Calu3 (cell line): ENCODE measurements around the gene OR6C4. TPM values are rescaled to one million over a fixed set of nuclear protein-coding genes. Genes with fewer than 3 reads are reported as not detected.
"Not testable (repeated sequence)": the region's sequence is repeated elsewhere in the genome, so short reads cannot be mapped to it uniquely, and the experiment has no call there.

ENCODE experiments used
- BruUV-seq: library from RNA; stranded (reverse); fragments of 400-500 nt; replicated peaks from 2 replicates; lab custom pipeline; 2021; lab: Mats Ljungman, UMichigan
- CTCF ChIA-PET: fragments of 300-600 bp; sonication (Branson Sonifier 250); formaldehyde crosslinking; loops from one replicate; lab custom pipeline; 2022; ENCODE audit warnings: antibody characterized with exemption; lab: Charles Lee
- DNase-seq: peaks from one replicate; pipeline ENCODE4 v3.0.0; 2022
- H3K27ac Mint-ChIP-seq: one replicate; pipeline ENCODE4 v1.8.0; 2022; ENCODE audit warnings: mixed read lengths; ENCODE audit not compliant: unreplicated experiment
- H3K27me3 Mint-ChIP-seq: one replicate; pipeline ENCODE4 v1.8.0; 2022; ENCODE audit warnings: mixed read lengths; ENCODE audit not compliant: unreplicated experiment
- H3K36me3 Mint-ChIP-seq: one replicate; pipeline ENCODE4 v1.8.0; 2022; ENCODE audit warnings: mild to moderate bottlenecking, moderate library complexity, mixed read lengths; ENCODE audit not compliant: insufficient read depth, unreplicated experiment
- H3K4me1 Mint-ChIP-seq: one replicate; pipeline ENCODE4 v1.8.0; 2022; ENCODE audit warnings: mild to moderate bottlenecking, low read depth, mixed read lengths; ENCODE audit not compliant: unreplicated experiment
- H3K4me3 Mint-ChIP-seq: one replicate; pipeline ENCODE4 v1.8.0; 2022; ENCODE audit warnings: mild to moderate bottlenecking, low read depth, moderate library complexity, mixed read lengths; ENCODE audit not compliant: unreplicated experiment
- H3K9me3 Mint-ChIP-seq: one replicate; pipeline ENCODE4 v1.8.0; 2022; ENCODE audit warnings: low read depth, mixed read lengths; ENCODE audit not compliant: unreplicated experiment
- intact Hi-C: fragments of 100-400 bp; cut with micrococcal nuclease; formaldehyde crosslinking; loops from one replicate; pipeline ENCODE4 v1.10.0; 2022; ENCODE audit not compliant: unreplicated experiment
- total RNA-seq: library from RNA; stranded (reverse); gene quantifications from 2 replicates; pipeline ENCODE4 v1.2.3, GENCODE V29; 2022
- TF ChIP-seq, protein P1 (sequence below): fragments of 200-600 bp; IDR thresholded peaks from one replicate; pipeline ENCODE4 v1.8.0; 2022; ENCODE audit warnings: antibody characterized with exemption; ENCODE audit not compliant: unreplicated experiment

OR6C4 gene
- total RNA-seq, 1 experiment from 2014 or later = not detected

DNA sequence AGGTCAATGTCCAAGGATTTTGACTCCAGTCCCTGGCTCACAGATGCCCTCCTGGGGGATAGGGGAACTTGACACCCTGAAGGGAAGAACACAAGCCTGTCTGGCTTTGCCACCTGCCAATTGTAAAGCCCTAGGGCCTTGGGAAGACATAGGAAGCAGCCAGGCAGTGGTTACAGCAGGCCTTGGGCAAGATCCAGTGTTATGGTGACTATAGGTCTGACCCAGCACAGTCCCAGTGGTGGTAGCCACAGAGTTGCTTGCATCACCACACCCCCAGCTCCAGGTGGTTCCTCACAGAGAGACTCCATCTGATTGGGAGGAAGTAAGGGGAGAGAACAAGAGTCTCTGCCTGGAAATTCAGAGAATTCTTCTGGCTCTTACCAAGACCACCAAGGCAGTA lies 33.0 kb upstream of the OR6C4 start:
- H3K27me3 Mint-ChIP-seq = no peaks in the 10 kb centered on the region
- H3K36me3 Mint-ChIP-seq = no peaks in the 10 kb centered on the region
- intact Hi-C loops = loop anchor here (10.0 kb wide), 1 partner anchor 332 kb away; no protein-coding TSS in a partner anchor
- no peak overlapping the region for H3K4me3 Mint-ChIP-seq
- TF ChIP-seq, protein P1, sequence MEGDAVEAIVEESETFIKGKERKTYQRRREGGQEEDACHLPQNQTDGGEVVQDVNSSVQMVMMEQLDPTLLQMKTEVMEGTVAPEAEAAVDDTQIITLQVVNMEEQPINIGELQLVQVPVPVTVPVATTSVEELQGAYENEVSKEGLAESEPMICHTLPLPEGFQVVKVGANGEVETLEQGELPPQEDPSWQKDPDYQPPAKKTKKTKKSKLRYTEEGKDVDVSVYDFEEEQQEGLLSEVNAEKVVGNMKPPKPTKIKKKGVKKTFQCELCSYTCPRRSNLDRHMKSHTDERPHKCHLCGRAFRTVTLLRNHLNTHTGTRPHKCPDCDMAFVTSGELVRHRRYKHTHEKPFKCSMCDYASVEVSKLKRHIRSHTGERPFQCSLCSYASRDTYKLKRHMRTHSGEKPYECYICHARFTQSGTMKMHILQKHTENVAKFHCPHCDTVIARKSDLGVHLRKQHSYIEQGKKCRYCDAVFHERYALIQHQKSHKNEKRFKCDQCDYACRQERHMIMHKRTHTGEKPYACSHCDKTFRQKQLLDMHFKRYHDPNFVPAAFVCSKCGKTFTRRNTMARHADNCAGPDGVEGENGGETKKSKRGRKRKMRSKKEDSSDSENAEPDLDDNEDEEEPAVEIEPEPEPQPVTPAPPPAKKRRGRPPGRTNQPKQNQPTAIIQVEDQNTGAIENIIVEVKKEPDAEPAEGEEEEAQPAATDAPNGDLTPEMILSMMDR = no peak
- no TSS peak for BruUV-seq
- no peak for DNase-seq
- H3K9me3 Mint-ChIP-seq = peaks cover 3% of the 10 kb centered on the region
- H3K27ac Mint-ChIP-seq = no peak overlapping the region
- H3K4me1 Mint-ChIP-seq = no peaks in the 10 kb centered on the region
- CTCF ChIA-PET = no interaction called here

DNA sequence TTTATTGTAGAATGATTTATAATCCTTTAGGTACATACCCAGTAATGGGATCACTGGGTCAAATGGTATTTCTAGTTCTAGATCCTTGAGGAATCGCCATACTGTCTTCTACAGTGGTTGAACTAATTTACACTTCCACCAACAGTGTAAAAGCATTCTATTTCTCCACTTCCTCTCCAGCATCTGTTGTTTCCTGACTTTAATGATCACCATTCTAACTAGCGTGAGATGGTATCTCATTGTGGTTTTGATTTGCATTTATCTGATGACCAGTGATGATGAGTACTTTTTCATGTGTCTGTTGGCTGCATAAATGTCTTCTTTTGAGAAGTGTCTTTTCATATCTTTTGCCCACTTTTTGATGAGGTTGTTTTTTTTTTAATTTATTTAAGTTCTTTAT lies 1.2 kb upstream of the OR6C4 start:
- H3K4me1 Mint-ChIP-seq, DNase-seq, H3K36me3 Mint-ChIP-seq, intact Hi-C loops, CTCF ChIA-PET, H3K4me3 Mint-ChIP-seq, H3K27ac Mint-ChIP-seq, BruUV-seq, H3K9me3 Mint-ChIP-seq: not testable (repeated sequence)
- H3K27me3 Mint-ChIP-seq = peaks cover 25% of the 10 kb centered on the region

DNA sequence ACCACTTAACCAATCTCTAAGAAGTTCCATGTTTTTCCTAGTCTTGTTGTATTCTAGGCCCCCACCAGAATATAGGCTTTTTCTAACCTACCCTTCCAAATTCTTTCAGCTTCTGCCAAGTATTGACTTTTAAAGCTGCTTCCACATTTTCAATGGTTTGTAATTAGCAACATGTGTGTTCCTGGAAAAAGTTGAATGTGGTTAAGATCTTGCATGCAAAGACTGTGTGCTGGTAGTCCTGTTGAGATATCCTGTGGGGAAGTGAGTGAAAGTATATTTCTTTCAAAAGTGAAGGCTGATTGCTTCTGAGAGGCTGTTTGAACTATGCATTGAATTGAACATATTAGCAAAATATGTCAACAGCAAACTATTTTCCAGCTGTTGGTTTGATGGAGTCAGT lies 646 bp upstream of the OR6C4 start:
- no TSS peak for BruUV-seq
- TF ChIP-seq, protein P1 = no peak
- CTCF ChIA-PET = no interaction called here
- no peaks in the 10 kb centered on the region for H3K9me3 Mint-ChIP-seq
- H3K27me3 Mint-ChIP-seq = peaks cover 20% of the 10 kb centered on the region
- no peaks in the 10 kb centered on the region for H3K4me1 Mint-ChIP-seq
- H3K4me3 Mint-ChIP-seq = no peak overlapping the region
- H3K27ac Mint-ChIP-seq = no peak overlapping the region
- no peak for DNase-seq
- H3K36me3 Mint-ChIP-seq = no peaks in the 10 kb centered on the region
- intact Hi-C loops = no loop called here

DNA sequence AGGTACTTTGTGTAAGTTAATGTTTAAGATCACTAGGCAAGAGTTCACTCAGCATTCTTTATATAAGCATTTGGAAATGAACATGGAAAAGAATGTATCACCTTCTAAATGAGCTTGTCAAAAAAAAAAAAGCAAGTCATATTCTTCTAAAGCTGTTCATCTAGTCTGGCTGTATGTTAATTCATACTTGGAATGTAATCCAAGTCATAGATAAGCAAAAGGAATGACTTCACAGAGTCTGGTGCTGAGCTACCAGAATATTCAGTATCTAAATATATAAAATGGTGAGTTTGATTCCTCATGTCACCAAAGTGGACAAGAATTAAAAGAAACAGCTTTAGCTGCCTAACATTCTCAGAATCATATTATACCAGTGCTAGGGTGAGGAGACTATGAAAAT lies 4.9 kb downstream of the OR6C4 start:
- BruUV-seq = no TSS peak
- no peaks in the 10 kb centered on the region for H3K4me1 Mint-ChIP-seq

DNA sequence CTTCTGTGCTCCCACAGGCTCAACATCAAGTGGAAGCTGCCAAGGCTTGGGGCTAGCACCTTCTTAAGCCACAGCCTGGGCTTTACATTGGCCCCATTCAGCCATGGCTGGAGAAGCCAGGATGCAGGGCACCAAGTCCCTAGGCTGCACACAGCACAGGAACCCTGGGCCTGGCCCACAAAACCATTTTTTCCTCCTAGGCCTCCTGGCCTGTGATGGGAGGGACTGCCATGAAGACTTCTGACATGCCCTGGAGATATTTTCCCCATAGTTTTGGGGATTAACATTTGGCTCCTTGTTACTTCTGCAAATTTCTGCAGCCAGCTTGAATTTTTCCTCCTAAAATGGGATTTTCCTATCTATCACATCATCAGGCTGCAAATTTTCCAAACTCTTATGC lies 20.7 kb downstream of the OR6C4 start:
- CTCF ChIA-PET, DNase-seq, BruUV-seq, H3K27ac Mint-ChIP-seq, H3K27me3 Mint-ChIP-seq, H3K4me1 Mint-ChIP-seq, intact Hi-C loops, H3K4me3 Mint-ChIP-seq, H3K36me3 Mint-ChIP-seq: not testable (repeated sequence)
- H3K9me3 Mint-ChIP-seq = peaks cover 11% of the 10 kb centered on the region

More for the DNA sequence above, 4.9 kb downstream of the OR6C4 start:
- intact Hi-C loops = no loop called here
- Mint-ChIP-seq H3K4me3 (no peak overlapping the region), H3K9me3 (no peaks in the 10 kb centered on the region), H3K27me3 (no peaks in the 10 kb centered on the region), H3K27ac (no peak overlapping the region), H3K36me3 (no peaks in the 10 kb centered on the region)
- no peak for DNase-seq
- TF ChIP-seq, protein P1 = no peak
- CTCF ChIA-PET = interaction anchor here (0.6 kb wide), 1 partner anchor 837 kb away, joined by 3 read pairs; no protein-coding TSS in a partner anchor

DNA sequence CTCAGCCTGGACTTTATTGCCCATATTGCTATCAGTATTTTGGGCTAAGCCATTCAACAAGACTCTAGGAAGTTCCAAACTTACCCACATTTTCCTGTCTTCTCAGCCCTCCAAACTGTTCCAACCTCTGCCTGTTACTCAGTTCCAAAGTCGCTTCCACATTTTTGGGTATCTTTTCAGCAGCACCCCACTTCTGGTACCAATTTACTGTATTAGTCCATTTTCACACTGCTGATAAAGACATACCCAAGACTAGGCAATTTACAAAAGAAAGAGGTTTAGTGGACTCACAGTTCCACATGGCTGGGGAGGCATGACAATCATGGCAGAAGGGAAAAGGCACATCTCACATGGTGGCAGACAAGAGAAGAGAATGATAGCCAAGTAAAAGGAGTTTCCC lies 21.3 kb downstream of the OR6C4 start:
- DNase-seq, H3K4me3 Mint-ChIP-seq, intact Hi-C loops, CTCF ChIA-PET, H3K36me3 Mint-ChIP-seq, H3K27ac Mint-ChIP-seq, H3K27me3 Mint-ChIP-seq, BruUV-seq, H3K4me1 Mint-ChIP-seq: not testable (repeated sequence)
- peaks cover 11% of the 10 kb centered on the region for H3K9me3 Mint-ChIP-seq
